GM19455 (cell line): ENCODE results near the gene HAND1.

ENCODE experiments used
- ATAC-seq: cut with Tn5 transposase; IDR thresholded peaks from one replicate; pipeline ENCODE4 v1.9.1; 2021; ENCODE audit not compliant: unreplicated experiment

HAND1 gene

GRCh38 chr5:154478224-154478565 lies at the start of gene HAND1:
Gene HAND1, minus strand, starts transcription at chr5:154478227. Its CDS starts 219 bp downstream, at chr5:154478008.
- no peak for ATAC-seq

- ATAC-seq: no peak
These were observed 48.5 kb upstream of the HAND1 start for GRCh38 chr5:154526231-154527226.

- ATAC-seq: no peak
These were observed 46.8 kb upstream of the HAND1 start for GRCh38 chr5:154524859-154525258.

- no peak for ATAC-seq
These were observed 46.2 kb upstream of the HAND1 start for GRCh38 chr5:154524181-154524580.

- ATAC-seq: no peak
These were observed 45.7 kb upstream of the HAND1 start for GRCh38 chr5:154523709-154524108.

GRCh38 chr5:154523104-154523503 lies 45.1 kb upstream of the HAND1 start:
- no peak for ATAC-seq

- ATAC-seq: no peak
These were observed 44.3 kb upstream of the HAND1 start for GRCh38 chr5:154522284-154522683.

GRCh38 chr5:154521756-154522155 lies 43.7 kb upstream of the HAND1 start:
- no peak for ATAC-seq

- no peak for ATAC-seq
These were observed 42.9 kb upstream of the HAND1 start for GRCh38 chr5:154520861-154521453.

- no peak for ATAC-seq
These were observed 41.3 kb upstream of the HAND1 start for GRCh38 chr5:154519359-154519758.

- ATAC-seq: no peak
These were observed 40.4 kb upstream of the HAND1 start for GRCh38 chr5:154518438-154518867.

- no peak for ATAC-seq
These were observed 39.9 kb upstream of the HAND1 start for GRCh38 chr5:154517810-154518437.

GRCh38 chr5:154517181-154517580 lies 39.2 kb upstream of the HAND1 start:
- no peak for ATAC-seq

- no peak for ATAC-seq
These were observed 38.4 kb upstream of the HAND1 start for GRCh38 chr5:154516475-154516874.

GRCh38 chr5:154515488-154515887 lies 37.5 kb upstream of the HAND1 start:
- peak; percentile 51 for ATAC-seq

- peak; percentile 50 for ATAC-seq
These were observed 36.3 kb upstream of the HAND1 start for GRCh38 chr5:154514331-154514730.

- ATAC-seq: no peak
These were observed 35.6 kb upstream of the HAND1 start for GRCh38 chr5:154513669-154514084.

- ATAC-seq: no peak
These were observed 34.0 kb upstream of the HAND1 start for GRCh38 chr5:154511984-154512383.

GRCh38 chr5:154509784-154510555 lies 31.9 kb upstream of the HAND1 start:
- ATAC-seq: no peak

GRCh38 chr5:154508114-154508513 lies 30.1 kb upstream of the HAND1 start:
- ATAC-seq: no peak

- no peak for ATAC-seq
These were observed 28.7 kb upstream of the HAND1 start for GRCh38 chr5:154506716-154507080.
